Heart left ventricle (tissue), 16 donors: ENCODE measurements around the gene KLHL13. TPM values are rescaled to one million over a fixed set of nuclear protein-coding genes. Genes with fewer than 3 reads are reported as not detected.

Source experiments
- ATAC-seq, 4 donors: fragments of 200-7000 bp; cut with Tn5 transposase; one replicate each; pipeline ENCODE4 v1.9.1; 2020 to 2022; ENCODE audit warnings: moderate library complexity in 4 of 4, mild to moderate bottlenecking in 3 of 4, moderate number of reproducible peaks in 1 of 4
- DNase-seq, 5 donors: peaks; one replicate each; pipeline ENCODE4 v3.0.0-alpha.2; 2020
- H3K27ac ChIP-seq, 12 donors: fragments of 200-600 bp; sonication (generic) in 4 of 12; one replicate each; pipeline versions ENCODE4 v1.5.0 to v1.8.0; 2016 to 2022; ENCODE audit warnings: mild to moderate bottlenecking in 2 of 12
- H3K27me3 ChIP-seq, 9 donors: fragments of 200-600 bp; sonication (generic) in 2 of 9; one replicate each; pipeline versions ENCODE4 v1.5.1 to v1.8.0; 2016 to 2022; ENCODE audit warnings: mild to moderate bottlenecking in 3 of 9
- H3K36me3 ChIP-seq, 9 donors: fragments of 200-600 bp; sonication (generic) in 2 of 9; one replicate each; pipeline versions ENCODE4 v1.5.0 to v1.8.0; 2018 to 2022; ENCODE audit warnings: mild to moderate bottlenecking in 2 of 9
- H3K4me1 ChIP-seq, 12 donors: fragments of 200-600 bp; sonication (generic) in 4 of 12; one replicate each; pipeline versions ENCODE4 v1.5.0 to v1.8.0; 2016 to 2022; ENCODE audit warnings: mild to moderate bottlenecking in 3 of 12
- H3K4me3 ChIP-seq, 12 donors: fragments of 200-600 bp; sonication (generic) in 4 of 12; one replicate each; pipeline versions ENCODE4 v1.5.0 to v1.8.0; 2017 to 2022; ENCODE audit warnings: mild to moderate bottlenecking in 9 of 12, moderate library complexity in 4 of 12
- H3K9me3 ChIP-seq, 12 donors: fragments of 200-600 bp; sonication (generic) in 4 of 12; one replicate each; pipeline versions ENCODE4 v1.5.0 to v1.8.0; 2016 to 2022; ENCODE audit warnings: mild to moderate bottlenecking in 1 of 12
- POLR2A ChIP-seq, 2 donors: fragments of 450-650 bp; IDR thresholded peaks; one replicate each; pipeline ENCODE4 v1.6.1; 2017; ENCODE audit warnings: antibody characterized with exemption in 2 of 2, mild to moderate bottlenecking in 2 of 2, moderate library complexity in 2 of 2
- WGBS, 4 donors: extraction: QIAGEN DNeasy Blood & Tissue Kit in 2 of 4; methylation state at CpG; one replicate each; pipeline versions ENCODE4 v1.1.5 to v1.1.7; 2013 to 2018; 5-methylcytosine and 5-hydroxymethylcytosine counted together
- intact Hi-C, 10 donors: fragments of 100-400 bp; cut with DNase I; formaldehyde crosslinking; loops; one replicate each; pipeline versions ENCODE4 v1.11.1 to v1.14.2; 2022
- polyA plus RNA-seq, 2 donors: library from polyadenylated mRNA; stranded (reverse); fragments of 200-250 nt; gene quantifications; one replicate each; pipeline ENCODE4 v1.2.3, GENCODE V29; 2013
- total RNA-seq, 9 donors: library from RNA; depleted of rRNA in 2 of 9; stranded (reverse); fragments of >200 nt in 2 of 9; fragmentation: NEBNext Ultra II Directional in 3 of 9; extraction: Animal tissue kit (Norgen Biotek cat#: 25700) in 3 of 9; gene quantifications; one replicate each; pipeline versions ENCODE4 v1.1.0 to v1.2.4, GENCODE V29; 2016 to 2023
- TF ChIP-seq, protein P1 (sequence below), 12 donors: fragments of 200-600 bp; sonication (generic) in 4 of 12; IDR thresholded peaks; one replicate each; pipeline versions ENCODE4 v1.5.0 to v1.8.0; 2018 to 2022; ENCODE audit warnings: antibody characterized with exemption in 12 of 12, mild to moderate bottlenecking in 5 of 12
- donor health status: ischemic (EF 13 %, LVEDD 7.1; RV severe dilation, severe dysfunction).
- donor health status: healthy with polysubstance abuse.
- donor health status: DM: no; HTN: yes; CAD: no.
- donor health status: DM: no; HTN: no; CAD: no.
- donor health status: ischemic (EF 25% LVEDD 6.9; RV normal size, moderate dysfunction).
- donor health status: ischemic (EF 25% LVEDD 5.7; RV mildly dilated, moderate dysfunction).
- donor health status: healthy.
- donor health status: DM: yes; HTN: yes; CAD: no.
- donor health status: ischemic (EF 35%, LVEDD 5.7; RV mildly dilated, moderate dysfunction).
- donor health status: nonischemic (EF 11% LVEDD 7.7; RV severe dilation, severe dysfunction).
- donor health status: DM: yes; HTN: yes; CAD: no.
- donor health status: PGD.
- donor health status: ischemic (EF 29% LVEDD 5.4; RV normal size, mild dysfunction).
- donor health status: nonischemic (EF 23%, LVEDD 6.1; RV moderate dilation, normal function).

Gene KLHL13
- total and polyA plus RNA-seq, 11 donors: 3.4 to 14.2 (median 7.7) TPM

DNA sequence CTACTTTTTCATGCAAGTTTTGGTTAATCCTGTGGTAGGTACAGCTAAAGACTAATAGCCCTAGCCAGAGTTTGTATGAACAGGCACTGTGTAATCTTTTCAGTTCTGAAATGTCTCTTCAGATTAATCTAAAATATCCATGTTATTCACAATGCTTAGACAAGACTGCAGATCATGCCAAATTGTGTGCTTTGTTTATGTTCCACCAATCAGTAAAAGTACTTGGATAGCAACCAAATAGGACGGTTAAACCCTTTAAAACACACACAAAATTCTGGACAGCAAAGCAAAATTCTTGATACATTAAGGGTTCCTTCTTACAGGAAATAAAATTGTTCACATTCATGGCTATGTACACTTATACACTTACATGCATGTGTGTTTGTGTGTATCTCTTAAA lies 139.1 kb downstream of the KLHL13 start:
- no peak for ATAC-seq
- TF ChIP-seq POLR2A (IDR thresholded peaks at IDR 0.05): no peak
- TF ChIP-seq, protein P1, sequence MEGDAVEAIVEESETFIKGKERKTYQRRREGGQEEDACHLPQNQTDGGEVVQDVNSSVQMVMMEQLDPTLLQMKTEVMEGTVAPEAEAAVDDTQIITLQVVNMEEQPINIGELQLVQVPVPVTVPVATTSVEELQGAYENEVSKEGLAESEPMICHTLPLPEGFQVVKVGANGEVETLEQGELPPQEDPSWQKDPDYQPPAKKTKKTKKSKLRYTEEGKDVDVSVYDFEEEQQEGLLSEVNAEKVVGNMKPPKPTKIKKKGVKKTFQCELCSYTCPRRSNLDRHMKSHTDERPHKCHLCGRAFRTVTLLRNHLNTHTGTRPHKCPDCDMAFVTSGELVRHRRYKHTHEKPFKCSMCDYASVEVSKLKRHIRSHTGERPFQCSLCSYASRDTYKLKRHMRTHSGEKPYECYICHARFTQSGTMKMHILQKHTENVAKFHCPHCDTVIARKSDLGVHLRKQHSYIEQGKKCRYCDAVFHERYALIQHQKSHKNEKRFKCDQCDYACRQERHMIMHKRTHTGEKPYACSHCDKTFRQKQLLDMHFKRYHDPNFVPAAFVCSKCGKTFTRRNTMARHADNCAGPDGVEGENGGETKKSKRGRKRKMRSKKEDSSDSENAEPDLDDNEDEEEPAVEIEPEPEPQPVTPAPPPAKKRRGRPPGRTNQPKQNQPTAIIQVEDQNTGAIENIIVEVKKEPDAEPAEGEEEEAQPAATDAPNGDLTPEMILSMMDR (IDR thresholded peaks at IDR 0.05): no peak
- peaks cover 0 to 4% (median 0%) of the 10 kb centered on the region in 9 donors for H3K27me3 ChIP-seq
- H3K36me3 ChIP-seq: no peaks in the 10 kb centered on the region
- no peak overlapping the region for H3K27ac ChIP-seq
- no peaks in the 10 kb centered on the region for H3K9me3 ChIP-seq
- WGBS, 4 donors: 15 to 40% (median 20%) methylated on average over 1 of the region's 1 CpG
- intact Hi-C loops: no loop called here
- DNase-seq: no peak
- H3K4me1 ChIP-seq: peaks cover 0 to 4% (median 0%) of the 10 kb centered on the region in 12 donors
- no peak overlapping the region for H3K4me3 ChIP-seq

DNA sequence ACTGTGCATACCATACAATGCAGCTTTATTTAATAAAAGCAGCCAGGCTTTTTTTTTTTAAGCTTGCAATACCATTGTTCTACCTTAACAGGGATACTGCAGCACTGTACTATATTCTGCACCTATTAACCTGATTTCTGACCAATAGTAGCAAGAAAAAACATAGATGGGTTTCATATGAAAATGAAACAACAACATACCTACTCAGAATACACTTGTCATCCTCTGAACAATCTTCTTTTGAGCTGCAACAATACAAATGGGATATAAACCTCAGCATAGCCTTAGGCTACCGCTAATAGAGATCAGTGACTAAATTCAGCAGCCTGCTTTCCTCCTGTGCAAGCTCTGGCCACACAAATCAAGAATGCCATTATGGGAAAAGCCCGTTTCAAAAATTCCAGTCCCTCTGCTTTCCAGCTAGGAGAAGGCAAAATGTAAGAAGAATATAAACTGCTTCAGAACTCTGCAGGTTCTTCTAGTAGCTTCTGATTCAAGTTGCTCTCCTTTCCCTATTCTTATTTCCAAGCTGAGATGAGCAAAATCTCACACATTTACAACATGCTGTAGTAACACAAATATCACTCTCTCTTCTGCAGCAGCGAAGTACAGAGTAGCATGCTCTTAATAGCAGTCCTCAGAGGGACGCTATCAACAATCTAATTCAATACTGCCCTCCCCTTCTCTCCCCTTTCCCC lies 143.4 kb downstream of the KLHL13 start:
- TF ChIP-seq, protein P1 (IDR thresholded peaks at IDR 0.05): no peak
- no peak for TF ChIP-seq POLR2A (IDR thresholded peaks at IDR 0.05)
- intact Hi-C loops: no loop called here
- Histone ChIP-seq H3K36me3 (no peaks in the 10 kb centered on the region), H3K4me1 (peaks cover 0 to 6% (median 0%) of the 10 kb centered on the region in 12 donors), H3K27me3 (peaks cover 0 to 4% (median 0%) of the 10 kb centered on the region in 9 donors), H3K27ac (no peak overlapping the region), H3K9me3 (no peaks in the 10 kb centered on the region), H3K4me3 (peak overlapping the region in 5 of 12 donors; percentile 14 to 32 (median 24))
- peak in 2 of 4 donors; percentile 16 to 37 for ATAC-seq
- no peak for DNase-seq
- 22 to 36% (median 31%) methylated on average over 4 of the region's 4 CpGs for WGBS, 4 donors

DNA sequence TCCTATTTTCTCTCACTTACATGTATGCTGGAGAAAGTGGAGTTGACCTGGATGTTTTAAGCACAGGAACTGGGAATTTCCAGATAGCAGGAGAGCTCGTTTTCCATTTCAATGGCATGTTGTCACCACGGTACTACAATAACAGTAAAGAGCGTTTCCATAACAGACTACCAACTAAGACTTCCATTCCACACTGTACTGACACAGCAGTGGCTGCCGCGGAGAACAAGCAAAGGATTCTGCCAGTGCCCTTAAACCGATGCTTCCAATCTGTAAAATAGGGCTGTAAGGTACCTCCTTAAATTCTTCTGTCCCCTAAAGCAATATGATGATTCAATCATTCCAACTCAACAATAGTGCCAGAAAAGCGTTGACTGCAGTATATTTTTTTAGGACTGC lies 143.9 kb downstream of the KLHL13 start:
- H3K4me1 ChIP-seq: peaks cover 0 to 6% (median 0%) of the 10 kb centered on the region in 12 donors
- no peaks in the 10 kb centered on the region for H3K36me3 ChIP-seq
- peak; percentile 75 to 92 (median 90) for ATAC-seq
- intact Hi-C loops: no loop called here
- H3K4me3 ChIP-seq: peak overlapping the region in 5 of 12 donors; percentile 14 to 32 (median 24)
- H3K9me3 ChIP-seq: no peaks in the 10 kb centered on the region
- H3K27ac ChIP-seq: no peak overlapping the region
- WGBS, 4 donors: 18 to 35% (median 25%) methylated on average over 7 of the region's 7 CpGs
- peak in 1 of 5 donors; percentile 19 for DNase-seq
- peaks cover 0 to 4% (median 0%) of the 10 kb centered on the region in 9 donors for H3K27me3 ChIP-seq
- TF ChIP-seq, protein P1 (IDR thresholded peaks at IDR 0.05): no peak
- no peak for TF ChIP-seq POLR2A (IDR thresholded peaks at IDR 0.05)

DNA sequence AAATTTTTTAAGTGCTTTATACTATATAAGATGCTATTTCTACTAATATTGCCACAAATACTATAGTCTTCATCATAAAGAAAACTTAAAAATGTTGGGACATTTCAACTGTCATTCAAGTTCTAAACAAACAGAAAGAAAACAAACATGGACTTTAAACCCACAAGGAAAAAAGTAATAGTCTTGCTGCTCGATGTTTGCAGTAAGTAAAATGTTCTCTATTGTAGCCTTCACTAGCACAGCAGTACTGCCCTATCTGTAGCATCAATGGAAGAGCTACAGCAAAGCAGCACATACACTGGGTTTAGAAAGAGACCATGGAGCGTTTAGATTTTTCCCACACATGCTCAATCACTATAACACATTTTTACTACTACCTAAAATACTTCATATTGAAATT lies 146.8 kb downstream of the KLHL13 start:
- no peak for TF ChIP-seq POLR2A (IDR thresholded peaks at IDR 0.05)
- TF ChIP-seq, protein P1 (IDR thresholded peaks at IDR 0.05): no peak
- DNase-seq: no peak
- Histone ChIP-seq H3K27ac (no peak overlapping the region), H3K27me3 (peaks cover 0 to 4% (median 0%) of the 10 kb centered on the region in 9 donors), H3K4me1 (peaks cover 0 to 6% (median 0%) of the 10 kb centered on the region in 12 donors), H3K36me3 (no peaks in the 10 kb centered on the region), H3K9me3 (no peaks in the 10 kb centered on the region), H3K4me3 (no peak overlapping the region)
- 54 to 91% (median 76%) methylated on average over 2 of the region's 2 CpGs for WGBS, 4 donors
- intact Hi-C loops: no loop called here
- ATAC-seq: no peak
